Hematopoietic multipotent progenitor cell treated with erythropoietin and hydrocortisone succinate and interleukin-3 and kit ligand, for 6 days (in vitro differentiated cells): Measurements from ENCODE around the gene MCUB.
A peak's percentile ranks its signal among the peaks of the same experiment; 100 is the strongest.
"Not testable (repeated sequence)": the region's sequence is repeated elsewhere in the genome, so short reads cannot be mapped to it uniquely, and the experiment has no call there.

Experiments
- DNase-seq: peaks from one replicate; pipeline ENCODE4 v3.0.0-alpha.2; 2015

Gene MCUB

GRCh38 chr4:109640644-109641043, 80.6 kb downstream of the MCUB start:
- DNase-seq = no peak

- no peak for DNase-seq
These were observed 86.0 kb downstream of the MCUB start for GRCh38 chr4:109645874-109646710.

DNA sequence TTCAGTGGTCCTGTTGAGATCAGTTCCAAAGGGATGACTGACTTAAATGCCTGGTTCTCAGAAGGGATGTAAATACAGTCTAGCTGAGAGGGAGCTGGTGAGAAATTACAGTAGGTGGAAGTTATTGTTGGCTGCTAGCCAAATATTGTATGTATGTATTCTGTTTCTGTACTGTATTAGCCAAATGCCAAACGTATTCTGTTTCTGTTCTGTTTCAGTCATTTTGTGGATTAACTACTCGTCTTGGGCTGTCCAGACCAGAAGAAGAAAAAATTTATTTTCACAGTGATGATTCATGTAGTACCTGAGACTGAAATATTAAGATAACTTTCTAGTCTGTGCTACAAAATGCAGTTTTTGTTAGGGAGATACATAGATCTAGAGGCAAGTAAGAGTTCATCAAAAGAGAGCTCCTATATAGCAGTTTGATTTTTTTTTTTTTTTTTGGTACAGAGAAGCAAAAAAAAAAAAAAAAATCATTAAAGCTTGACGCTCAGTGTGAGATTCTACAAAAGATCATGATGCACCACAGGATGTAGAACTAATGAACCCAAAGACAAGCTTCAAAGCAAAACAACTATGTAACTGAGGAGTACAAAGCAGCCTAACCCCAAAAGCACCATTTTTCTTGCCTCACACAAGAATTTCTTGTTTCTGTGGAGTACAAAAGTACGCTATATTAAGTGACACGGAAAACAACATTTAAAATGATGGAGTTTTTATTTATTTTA, 88.4 kb downstream of the MCUB start:
- peak; percentile 29 for DNase-seq

DNA sequence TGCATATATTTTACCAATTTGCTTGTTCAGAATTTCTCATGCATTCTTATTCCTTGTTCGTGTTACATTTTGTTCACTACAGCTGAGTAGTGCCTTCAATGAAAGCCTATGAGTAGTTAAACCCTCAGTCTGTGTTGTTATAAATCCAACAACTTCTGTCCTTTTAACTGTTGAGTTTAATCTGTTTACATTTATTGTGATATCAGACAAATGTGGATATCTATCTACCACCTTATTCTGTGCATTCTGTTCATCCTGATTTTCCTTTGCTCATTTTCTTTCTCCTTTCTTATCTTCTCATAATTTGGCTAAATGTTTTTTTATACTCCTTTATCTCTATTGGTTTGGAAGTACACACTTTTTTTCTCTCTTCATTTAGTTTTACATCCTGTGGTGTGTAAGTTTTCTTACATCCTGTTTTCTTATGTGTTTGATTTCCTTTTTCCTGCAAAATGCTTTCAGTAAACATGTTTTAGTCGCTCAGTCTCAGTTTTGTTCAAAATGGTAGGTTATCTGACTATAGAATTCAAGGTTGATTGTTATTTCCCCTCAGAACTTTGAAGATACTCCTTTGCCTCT, 89.0 kb downstream of the MCUB start:
- DNase-seq = no peak

- no peak for DNase-seq
These were observed 89.8 kb downstream of the MCUB start for GRCh38 chr4:109649872-109650271.

DNA sequence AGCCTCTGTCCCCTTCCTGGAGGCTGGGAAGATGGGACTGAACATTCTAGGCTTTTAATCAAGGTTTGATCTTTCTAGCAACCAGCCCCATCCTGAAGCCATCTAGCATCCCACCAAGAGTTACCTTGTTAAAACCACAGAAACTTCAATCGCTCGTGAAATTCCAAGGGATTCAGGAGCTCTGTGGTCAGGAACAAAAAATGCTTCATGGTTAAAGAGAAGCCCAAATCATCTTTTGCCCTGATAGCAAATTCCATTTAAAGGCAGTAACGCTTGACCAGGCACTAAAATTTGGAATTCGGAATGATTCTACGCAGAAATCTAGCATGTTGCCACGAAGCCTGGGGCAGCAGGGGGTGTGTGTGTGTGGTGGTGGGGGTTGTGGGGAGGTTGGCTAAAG, 95.3 kb downstream of the MCUB start:
- no peak for DNase-seq

DNA sequence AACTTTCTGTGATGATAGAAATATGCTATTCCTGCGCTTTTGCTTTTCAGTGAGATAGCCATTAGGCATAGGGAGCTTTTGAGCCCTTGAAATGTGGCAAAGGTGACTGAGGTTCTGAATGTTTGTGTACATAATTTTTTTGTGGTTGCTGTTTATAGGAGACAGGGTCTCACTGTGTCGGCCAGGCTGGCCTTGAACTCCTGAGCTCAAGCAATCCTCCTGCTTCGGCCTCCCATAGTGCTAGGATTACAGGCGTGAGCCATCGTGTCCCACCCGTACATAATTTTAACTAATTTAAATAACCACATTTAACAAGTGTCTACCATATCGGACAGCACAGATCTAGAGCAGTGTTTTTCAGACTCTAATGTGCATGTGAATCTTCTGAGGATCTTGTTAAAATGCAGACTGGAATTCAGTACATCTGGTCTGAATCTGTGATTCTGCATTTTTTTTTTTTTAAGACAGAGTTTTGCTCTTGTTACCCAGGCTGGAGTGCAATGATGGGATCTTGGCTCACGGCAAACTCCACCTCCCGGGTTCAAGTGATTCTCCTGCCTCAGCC, 97.9 kb downstream of the MCUB start:
- DNase-seq = no peak

- DNase-seq = no peak
These were observed 98.9 kb downstream of the MCUB start for GRCh38 chr4:109658871-109659410.

GRCh38 chr4:109662116-109662515, 102.1 kb downstream of the MCUB start:
- DNase-seq = no peak

DNA sequence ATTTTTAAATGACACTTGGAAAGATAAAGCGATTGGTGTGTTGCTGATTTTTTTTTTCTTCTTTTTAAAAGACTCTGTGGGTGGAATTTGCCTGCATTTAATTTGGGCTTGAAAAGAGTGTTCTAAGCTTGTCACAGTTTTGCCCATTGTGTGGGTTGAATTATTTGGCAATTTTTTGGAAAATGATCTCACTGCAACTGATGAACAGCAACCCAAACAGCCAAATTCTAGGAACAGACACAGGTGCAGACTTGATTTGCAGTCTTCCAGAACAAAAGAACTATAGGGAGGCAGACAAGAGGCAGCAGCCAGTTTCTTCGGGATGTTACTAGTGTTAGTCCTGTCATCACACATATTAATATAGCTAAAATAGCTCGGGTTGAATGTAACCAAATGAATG, 102.7 kb downstream of the MCUB start:
- no peak for DNase-seq

- no peak for DNase-seq
These were observed 105.9 kb downstream of the MCUB start for GRCh38 chr4:109665783-109666485.

GRCh38 chr4:109671350-109671749, 111.3 kb downstream of the MCUB start:
- DNase-seq = no peak

GRCh38 chr4:109672169-109672930, 112.3 kb downstream of the MCUB start:
- DNase-seq = peak; percentile 79

- DNase-seq = no peak
These were observed 113.3 kb downstream of the MCUB start for GRCh38 chr4:109673303-109673702.

GRCh38 chr4:109675181-109675580, 115.1 kb downstream of the MCUB start:
- DNase-seq = no peak

DNA sequence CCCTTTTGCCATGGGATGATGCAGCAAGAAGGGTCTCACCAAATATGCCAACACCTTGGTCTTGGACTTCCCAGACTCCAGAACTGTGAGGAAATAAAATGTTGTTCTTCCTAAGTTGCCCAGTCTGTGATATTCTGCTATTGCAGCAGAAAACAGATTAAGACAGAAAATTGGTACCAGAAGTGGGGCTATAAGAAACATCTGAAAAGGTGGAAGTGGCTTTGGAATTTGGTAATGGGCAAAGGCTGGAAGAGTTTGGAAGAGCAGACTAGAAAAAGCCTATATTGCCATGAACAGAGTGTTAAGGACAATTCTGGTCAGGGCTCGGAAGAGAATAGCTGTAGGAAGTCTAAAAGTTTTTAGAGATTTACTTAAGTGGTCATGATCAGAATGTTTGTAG, 115.8 kb downstream of the MCUB start:
- DNase-seq = no peak

- DNase-seq = peak; percentile 23
These were observed 116.8 kb downstream of the MCUB start for GRCh38 chr4:109676886-109677285.

DNA sequence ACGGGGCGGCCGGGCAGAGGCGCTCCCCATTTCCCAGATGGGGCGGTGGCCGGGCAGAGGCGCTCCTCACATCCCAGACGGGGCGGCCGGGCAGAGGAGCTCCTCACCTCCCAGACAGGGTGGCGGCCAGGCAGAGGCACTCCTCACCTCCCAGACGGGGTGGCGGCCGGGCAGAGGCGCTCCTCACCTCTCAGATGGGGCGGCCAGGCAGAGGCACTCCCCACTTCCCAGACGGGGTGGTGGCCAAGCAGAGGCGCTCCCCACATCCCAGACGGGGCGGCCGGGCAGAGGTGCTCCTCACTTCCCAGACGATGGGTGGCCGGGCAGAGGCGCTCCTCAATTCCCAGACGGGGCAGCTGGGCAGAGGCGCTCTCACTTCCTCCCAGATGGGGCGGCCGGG, 118.4 kb downstream of the MCUB start:
- not testable (repeated sequence) for DNase-seq

- not testable (repeated sequence) for DNase-seq
These were observed 118.9 kb downstream of the MCUB start for GRCh38 chr4:109678925-109679324.

- DNase-seq = no peak
These were observed 122.8 kb downstream of the MCUB start for GRCh38 chr4:109682875-109683274.

GRCh38 chr4:109683621-109684253, 123.7 kb downstream of the MCUB start:
- no peak for DNase-seq
